Heart left ventricle (tissue), 16 donors: ENCODE results near the gene C19orf81. TPM values are rescaled to one million over a fixed set of nuclear protein-coding genes. Genes with fewer than 3 reads are reported as not detected.

Experiments
- ATAC-seq, 4 donors: fragments of 200-7000 bp; cut with Tn5 transposase; one replicate each; pipeline ENCODE4 v1.9.1; 2020 to 2022; ENCODE audit warnings: moderate library complexity in 4 of 4, mild to moderate bottlenecking in 3 of 4, moderate number of reproducible peaks in 1 of 4
- DNase-seq, 5 donors: peaks; one replicate each; pipeline ENCODE4 v3.0.0-alpha.2; 2020
- H3K27ac ChIP-seq, 12 donors: fragments of 200-600 bp; sonication (generic) in 4 of 12; one replicate each; pipeline versions ENCODE4 v1.5.0 to v1.8.0; 2016 to 2022; ENCODE audit warnings: mild to moderate bottlenecking in 2 of 12
- H3K27me3 ChIP-seq, 9 donors: fragments of 200-600 bp; sonication (generic) in 2 of 9; one replicate each; pipeline versions ENCODE4 v1.5.1 to v1.8.0; 2016 to 2022; ENCODE audit warnings: mild to moderate bottlenecking in 3 of 9
- H3K36me3 ChIP-seq, 9 donors: fragments of 200-600 bp; sonication (generic) in 2 of 9; one replicate each; pipeline versions ENCODE4 v1.5.0 to v1.8.0; 2018 to 2022; ENCODE audit warnings: mild to moderate bottlenecking in 2 of 9
- H3K4me1 ChIP-seq, 12 donors: fragments of 200-600 bp; sonication (generic) in 4 of 12; one replicate each; pipeline versions ENCODE4 v1.5.0 to v1.8.0; 2016 to 2022; ENCODE audit warnings: mild to moderate bottlenecking in 3 of 12
- H3K4me3 ChIP-seq, 12 donors: fragments of 200-600 bp; sonication (generic) in 4 of 12; one replicate each; pipeline versions ENCODE4 v1.5.0 to v1.8.0; 2017 to 2022; ENCODE audit warnings: mild to moderate bottlenecking in 9 of 12, moderate library complexity in 4 of 12
- H3K9me3 ChIP-seq, 12 donors: fragments of 200-600 bp; sonication (generic) in 4 of 12; one replicate each; pipeline versions ENCODE4 v1.5.0 to v1.8.0; 2016 to 2022; ENCODE audit warnings: mild to moderate bottlenecking in 1 of 12
- CTCF ChIP-seq, 12 donors: fragments of 200-600 bp; sonication (generic) in 4 of 12; IDR thresholded peaks; one replicate each; pipeline versions ENCODE4 v1.5.0 to v1.8.0; 2018 to 2022; ENCODE audit warnings: antibody characterized with exemption in 12 of 12, mild to moderate bottlenecking in 5 of 12
- POLR2A ChIP-seq, 2 donors: fragments of 450-650 bp; IDR thresholded peaks; one replicate each; pipeline ENCODE4 v1.6.1; 2017; ENCODE audit warnings: antibody characterized with exemption in 2 of 2, mild to moderate bottlenecking in 2 of 2, moderate library complexity in 2 of 2
- WGBS, 4 donors: extraction: QIAGEN DNeasy Blood & Tissue Kit in 2 of 4; methylation state at CpG; one replicate each; pipeline versions ENCODE4 v1.1.5 to v1.1.7; 2013 to 2018; 5-methylcytosine and 5-hydroxymethylcytosine counted together
- intact Hi-C, 10 donors: fragments of 100-400 bp; cut with DNase I; formaldehyde crosslinking; loops; one replicate each; pipeline versions ENCODE4 v1.11.1 to v1.14.2; 2022
- polyA plus RNA-seq, 2 donors: library from polyadenylated mRNA; stranded (reverse); fragments of 200-250 nt; gene quantifications; one replicate each; pipeline ENCODE4 v1.2.3, GENCODE V29; 2013
- total RNA-seq, 9 donors: library from RNA; depleted of rRNA in 2 of 9; stranded (reverse); fragments of >200 nt in 2 of 9; fragmentation: NEBNext Ultra II Directional in 3 of 9; extraction: Animal tissue kit (Norgen Biotek cat#: 25700) in 3 of 9; gene quantifications; one replicate each; pipeline versions ENCODE4 v1.1.0 to v1.2.4, GENCODE V29; 2016 to 2023
- donor health status: ischemic (EF 13 %, LVEDD 7.1; RV severe dilation, severe dysfunction).
- donor health status: healthy with polysubstance abuse.
- donor health status: DM: no; HTN: yes; CAD: no.
- donor health status: DM: no; HTN: no; CAD: no.
- donor health status: ischemic (EF 25% LVEDD 6.9; RV normal size, moderate dysfunction).
- donor health status: ischemic (EF 25% LVEDD 5.7; RV mildly dilated, moderate dysfunction).
- donor health status: healthy.
- donor health status: DM: yes; HTN: yes; CAD: no.
- donor health status: ischemic (EF 35%, LVEDD 5.7; RV mildly dilated, moderate dysfunction).
- donor health status: nonischemic (EF 11% LVEDD 7.7; RV severe dilation, severe dysfunction).
- donor health status: DM: yes; HTN: yes; CAD: no.
- donor health status: PGD.
- donor health status: ischemic (EF 29% LVEDD 5.4; RV normal size, mild dysfunction).
- donor health status: nonischemic (EF 23%, LVEDD 6.1; RV moderate dilation, normal function).

C19orf81 gene
- total and polyA plus RNA-seq, 11 donors = 0.65 to 3.6 (median 1.7) TPM; not detected in 4

DNA sequence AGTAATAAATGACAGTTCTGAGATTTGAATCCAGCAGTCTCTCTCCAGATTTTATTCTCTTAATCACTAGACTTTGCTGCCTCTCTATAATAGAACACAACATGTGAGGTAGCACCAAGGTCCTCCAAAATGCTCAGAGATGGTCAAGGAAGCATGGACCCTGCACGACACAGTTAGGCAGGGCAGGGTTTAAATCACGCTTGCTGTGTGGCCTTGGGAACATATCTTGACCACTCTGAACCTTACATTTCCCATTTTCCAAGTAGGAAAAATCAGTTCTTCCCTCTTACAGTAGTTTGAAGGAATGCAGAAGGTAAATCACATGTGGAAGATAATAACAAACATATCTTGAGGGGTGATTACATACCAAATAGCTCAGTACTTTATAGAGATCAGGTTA lies 15.9 kb upstream of the C19orf81 start:
- intact Hi-C loops = no loop called here
- Histone ChIP-seq H3K9me3 (peaks cover 0 to 28% (median 16%) of the 10 kb centered on the region in 12 donors), H3K4me3 (no peak overlapping the region), H3K36me3 (no peaks in the 10 kb centered on the region), H3K27ac (no peak overlapping the region), H3K4me1 (no peaks in the 10 kb centered on the region), H3K27me3 (peaks cover 0 to 41% (median 8%) of the 10 kb centered on the region in 9 donors)
- no peak for TF ChIP-seq CTCF (IDR thresholded peaks at IDR 0.05)
- DNase-seq (no peak), ATAC-seq (no peak)
- WGBS, 4 donors = 66 to 81% (median 74%) methylated on average over 2 of the region's 2 CpGs

- ATAC-seq (no peak), DNase-seq (no peak)
- no peak overlapping the region for H3K4me3 ChIP-seq
- WGBS, 4 donors = 93 to 99% (median 95%) methylated on average over 2 of the region's 2 CpGs
- peaks cover 0 to 28% (median 16%) of the 10 kb centered on the region in 12 donors for H3K9me3 ChIP-seq
- H3K36me3 ChIP-seq = no peaks in the 10 kb centered on the region
- intact Hi-C loops = no loop called here
- peaks cover 0 to 2% (median 0%) of the 10 kb centered on the region in 12 donors for H3K4me1 ChIP-seq
- H3K27me3 ChIP-seq = peaks cover 0 to 47% (median 12%) of the 10 kb centered on the region in 9 donors
- TF ChIP-seq POLR2A (IDR thresholded peaks at IDR 0.05) (no peak), CTCF (IDR thresholded peaks at IDR 0.05) (no peak)
- no peak overlapping the region for H3K27ac ChIP-seq
These were observed 15.3 kb upstream of the C19orf81 start for GRCh38 chr19:50633973-50634372.

DNA sequence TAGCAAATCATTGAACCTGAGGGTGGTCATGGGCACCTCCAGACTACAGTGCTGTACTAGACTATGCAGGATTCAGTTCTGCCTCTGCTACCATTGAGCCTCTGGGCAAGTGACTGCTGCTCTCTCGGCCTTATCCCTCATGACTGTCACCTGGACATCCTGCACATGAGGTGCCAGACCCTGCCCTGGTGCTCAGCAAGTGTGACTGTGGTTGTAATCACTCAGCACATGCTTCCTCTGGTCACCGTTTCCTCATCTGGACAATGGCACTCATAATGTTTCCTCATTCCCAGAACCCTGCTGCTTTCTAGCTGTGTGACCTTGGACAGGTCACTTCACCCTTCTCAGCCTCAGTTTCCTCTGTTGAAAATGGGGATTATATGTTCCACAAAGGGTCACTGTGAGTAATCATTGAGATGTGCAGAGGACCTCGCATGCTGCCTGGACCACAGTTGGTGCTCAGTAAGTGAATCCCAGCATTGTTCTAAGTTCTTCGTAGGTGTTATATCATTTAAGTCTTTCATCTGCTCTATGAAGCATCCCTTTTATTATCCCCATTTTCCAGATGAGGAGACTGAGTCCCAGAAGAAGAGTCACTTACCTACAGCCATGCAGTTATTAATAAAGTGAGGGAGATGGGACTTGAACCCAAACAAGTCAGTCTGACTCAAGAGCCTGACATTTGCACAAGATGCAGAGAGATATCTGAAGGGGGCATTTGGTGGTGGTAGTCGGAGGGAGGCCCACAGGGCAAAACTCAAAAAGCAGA lies 12.7 kb upstream of the C19orf81 start:
- 58 to 69% (median 65%) methylated on average over 5 of the region's 5 CpGs for WGBS, 4 donors
- ATAC-seq (no peak), DNase-seq (no peak)
- Histone ChIP-seq H3K27me3 (peaks cover 0 to 64% (median 13%) of the 10 kb centered on the region in 9 donors), H3K4me3 (no peak overlapping the region), H3K36me3 (no peaks in the 10 kb centered on the region), H3K4me1 (peaks cover 0 to 9% (median 0%) of the 10 kb centered on the region in 12 donors), H3K9me3 (peaks cover 0 to 28% (median 16%) of the 10 kb centered on the region in 12 donors), H3K27ac (no peak overlapping the region)
- intact Hi-C loops = no loop called here
- TF ChIP-seq CTCF (IDR thresholded peaks at IDR 0.05) = no peak
- TF ChIP-seq POLR2A (IDR thresholded peaks at IDR 0.05) = no peak

- H3K4me1 ChIP-seq = peaks cover 0 to 9% (median 0%) of the 10 kb centered on the region in 12 donors
- ATAC-seq (no peak), DNase-seq (no peak)
- WGBS, 4 donors = 42 to 48% (median 46%) methylated on average over 10 of the region's 10 CpGs
- H3K27me3 ChIP-seq = peaks cover 5 to 70% (median 19%) of the 10 kb centered on the region in 9 donors
- no peaks in the 10 kb centered on the region for H3K36me3 ChIP-seq
- H3K27ac ChIP-seq = no peak overlapping the region
- intact Hi-C loops = no loop called here
- peak overlapping the region in 1 of 12 donors; percentile 51 for H3K4me3 ChIP-seq
- H3K9me3 ChIP-seq = peaks cover 0 to 22% (median 11%) of the 10 kb centered on the region in 12 donors
- TF ChIP-seq CTCF (IDR thresholded peaks at IDR 0.05) (no peak), POLR2A (IDR thresholded peaks at IDR 0.05) (no peak)
These were observed 10.6 kb upstream of the C19orf81 start for GRCh38 chr19:50638600-50638999.
